Spleen (tissue), 3 donors: ENCODE data around the gene SEC62.

Source experiments
- POLR2A ChIP-seq, 3 donors: fragments of 450-650 bp; IDR thresholded peaks; one replicate each; pipeline ENCODE4 v1.5.1; 2017; ENCODE audit warnings: antibody characterized with exemption in 3 of 3, mild to moderate bottlenecking in 1 of 3
- POLR2AphosphoS5 ChIP-seq, 3 donors: sonication (generic); formaldehyde crosslinking; IDR thresholded peaks; one replicate each; pipeline ENCODE4 v1.5.1; 2017; ENCODE audit warnings: antibody characterized with exemption in 3 of 3

GRCh38 chr3:170037463-170038433 lies 71.1 kb downstream of the SEC62 start, which contains the start of gene GPR160:
- TF ChIP-seq POLR2A (IDR thresholded peaks at IDR 0.05) (no peak), POLR2AphosphoS5 (IDR thresholded peaks at IDR 0.05) (peak; percentile 69 to 87 (median 72))
